Body of pancreas (tissue), 4 donors: ENCODE data around the gene ARHGEF25. TPM values are rescaled to one million over a fixed set of nuclear protein-coding genes. Genes with fewer than 3 reads are reported as not detected.
"Not testable (repeated sequence)": the region's sequence is repeated elsewhere in the genome, so short reads cannot be mapped to it uniquely, and the experiment has no call there.

Source experiments
- ATAC-seq: fragments of 150-250 bp; one replicate; pipeline ENCODE4 v1.9.1; 2016
- DNase-seq, 4 donors: peaks; one replicate each; pipeline ENCODE4 v3.0.0-alpha.2; 2019
- H3K27ac ChIP-seq, 4 donors: fragments of 200-600 bp; sonication (generic); 1 replicate in 3 of 4; 2 replicates in 1 of 4; pipeline versions ENCODE4 v1.5.1 to v1.6.1; 2016 to 2019; ENCODE audit warnings: mild to moderate bottlenecking in 1 of 4, mixed read lengths in 1 of 4, moderate library complexity in 1 of 4
- H3K27me3 ChIP-seq, 2 donors: fragments of 200-600 bp; sonication (generic); one replicate each; pipeline ENCODE4 v1.6.0; 2016; ENCODE audit warnings: mild to moderate bottlenecking in 1 of 2
- H3K36me3 ChIP-seq, 2 donors: fragments of 200-600 bp; sonication (generic); replicated peaks in 1 of 2; 2 replicates each; pipeline ENCODE4 v1.5.1; 2016; ENCODE audit warnings: low read depth in 2 of 2; ENCODE audit not compliant: insufficient read depth in 1 of 2
- H3K4me1 ChIP-seq: fragments of 200-600 bp; sonication (generic); one replicate; pipeline ENCODE4 v1.6.0; 2016
- H3K4me3 ChIP-seq, 2 donors: fragments of 200-600 bp; sonication (generic); 1 replicate in 1 of 2; 2 replicates in 1 of 2; pipeline ENCODE4 v1.5.1; 2016 to 2019
- H3K9me3 ChIP-seq, 3 donors: fragments of 200-600 bp; sonication (generic); 1 replicate in 2 of 3; 2 replicates in 1 of 3; pipeline ENCODE4 v1.5.1; 2016
- CTCF ChIP-seq, 7 experiments: fragments of 450-650 bp in 4 of 7; fragments of 200-600 bp in 3 of 7; sonication (generic) in 3 of 7; IDR thresholded peaks; one replicate each; pipeline ENCODE4 v1.5.1; 2016 to 2019; ENCODE audit warnings: antibody characterized with exemption in 7 of 7
- POLR2A ChIP-seq, 3 donors: fragments of 450-650 bp; IDR thresholded peaks; one replicate each; pipeline ENCODE4 v1.6.1; 2016; ENCODE audit warnings: antibody characterized with exemption in 3 of 3, mild to moderate bottlenecking in 2 of 3
- WGBS, 2 donors: methylation state at CpG; one replicate each; pipeline ENCODE4 v1.1.5; 2017; 5-methylcytosine and 5-hydroxymethylcytosine counted together
- intact Hi-C: fragments of 100-400 bp; cut with DNase I; formaldehyde crosslinking; loops from one replicate; pipeline ENCODE4 v1.15.1; 2023
- total RNA-seq, 2 donors: library from RNA; depleted of rRNA; stranded (reverse); fragments of >200 nt; gene quantifications; one replicate each; pipeline ENCODE4 v1.1.0, GENCODE V29; 2016

ARHGEF25 gene
- total RNA-seq, 2 donors from 2014 or later: 10.1 to 10.9 TPM

GRCh38 chr12:57569858-57570257, 41.4 kb upstream of the ARHGEF25 start:
- 82 to 84% methylated on average over 18 of the region's 18 CpGs for WGBS, 2 donors
- no peaks in the 10 kb centered on the region for H3K9me3 ChIP-seq
- no peak for ATAC-seq
- no peaks in the 10 kb centered on the region for H3K36me3 ChIP-seq
- intact Hi-C loops: no loop called here
- no peak overlapping the region for H3K4me3 ChIP-seq
- DNase-seq: no peak
- no peak overlapping the region for H3K27ac ChIP-seq
- H3K4me1 ChIP-seq: no peaks in the 10 kb centered on the region
- no peak for TF ChIP-seq POLR2A (IDR thresholded peaks at IDR 0.05)
- TF ChIP-seq CTCF (IDR thresholded peaks at IDR 0.05): no peak
- H3K27me3 ChIP-seq: no peaks in the 10 kb centered on the region

DNA sequence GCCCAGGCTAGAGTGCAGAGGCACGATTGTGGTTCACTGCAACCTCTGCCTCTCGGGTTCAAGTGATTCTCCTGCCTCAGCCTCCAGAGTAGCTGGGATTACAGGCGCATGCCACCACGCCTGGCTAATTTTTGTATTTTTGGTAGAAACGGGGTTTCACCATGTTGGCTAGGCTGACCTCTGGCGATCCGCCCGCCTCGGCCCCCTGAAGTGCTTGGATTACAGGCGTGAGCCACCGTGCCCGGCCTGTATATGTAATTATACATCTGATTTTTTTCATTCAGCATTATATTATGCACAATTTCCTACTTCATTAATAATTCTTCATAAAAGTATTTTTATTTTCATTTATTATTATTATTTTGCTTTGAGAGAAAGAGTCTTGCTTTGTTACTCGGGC, 40.8 kb upstream of the ARHGEF25 start:
- H3K4me3 ChIP-seq, H3K9me3 ChIP-seq, intact Hi-C loops, H3K27me3 ChIP-seq, H3K27ac ChIP-seq, H3K4me1 ChIP-seq, ATAC-seq, DNase-seq, H3K36me3 ChIP-seq: not testable (repeated sequence)
- WGBS, 2 donors: 78 to 84% methylated on average over 13 of the region's 13 CpGs

GRCh38 chr12:57571926-57572762, 39.1 kb upstream of the ARHGEF25 start:
- DNase-seq (no peak), ATAC-seq (no peak)
- TF ChIP-seq POLR2A (IDR thresholded peaks at IDR 0.05): no peak
- no peak for TF ChIP-seq CTCF (IDR thresholded peaks at IDR 0.05)
- H3K9me3 ChIP-seq: no peaks in the 10 kb centered on the region
- H3K27me3 ChIP-seq: no peaks in the 10 kb centered on the region
- 81 to 86% methylated on average over 11 to 12 of the region's 12 CpGs for WGBS, 2 donors
- intact Hi-C loops: no loop called here
- H3K4me3 ChIP-seq: no peak overlapping the region
- no peak overlapping the region for H3K27ac ChIP-seq
- H3K4me1 ChIP-seq: no peaks in the 10 kb centered on the region
- no peaks in the 10 kb centered on the region for H3K36me3 ChIP-seq

DNA sequence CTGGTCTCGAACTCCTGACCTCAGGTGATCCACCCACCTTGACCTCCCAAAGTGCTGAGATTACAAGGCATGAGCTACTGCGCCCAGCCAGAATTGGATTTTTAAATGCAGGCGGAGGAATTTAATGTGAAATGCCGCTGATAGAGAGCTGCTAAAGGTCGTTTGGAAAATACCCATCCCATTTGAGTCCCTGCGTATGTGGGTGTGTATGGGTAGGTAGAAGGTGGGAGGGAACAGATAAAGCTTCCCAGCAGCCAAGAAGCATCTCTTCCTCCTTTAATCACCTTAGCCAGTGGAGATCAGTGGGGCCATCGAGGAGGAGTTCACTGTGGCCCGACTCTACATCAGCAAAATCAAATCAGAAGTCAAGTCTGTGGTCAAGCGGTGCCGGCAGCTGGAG, 36.4 kb upstream of the ARHGEF25 start:
- no peaks in the 10 kb centered on the region for H3K4me1 ChIP-seq
- H3K27me3 ChIP-seq: no peaks in the 10 kb centered on the region
- 80 to 88% methylated on average over 10 of the region's 10 CpGs for WGBS, 2 donors
- H3K36me3 ChIP-seq: no peaks in the 10 kb centered on the region
- DNase-seq: no peak
- ATAC-seq: no peak
- H3K4me3 ChIP-seq: no peak overlapping the region
- intact Hi-C loops: no loop called here
- no peak overlapping the region for H3K27ac ChIP-seq
- no peaks in the 10 kb centered on the region for H3K9me3 ChIP-seq
- no peak for TF ChIP-seq CTCF (IDR thresholded peaks at IDR 0.05)

GRCh38 chr12:57575771-57576612, 35.2 kb upstream of the ARHGEF25 start:
- Histone ChIP-seq H3K36me3 (no peaks in the 10 kb centered on the region), H3K4me3 (no peak overlapping the region), H3K9me3 (no peaks in the 10 kb centered on the region), H3K27me3 (no peaks in the 10 kb centered on the region), H3K4me1 (no peaks in the 10 kb centered on the region), H3K27ac (no peak overlapping the region)
- TF ChIP-seq CTCF (IDR thresholded peaks at IDR 0.05): no peak
- TF ChIP-seq POLR2A (IDR thresholded peaks at IDR 0.05): no peak
- DNase-seq (no peak), ATAC-seq (no peak)
- WGBS, 2 donors: 66 to 76% methylated on average over 4 to 12 of the region's 12 CpGs
- intact Hi-C loops: no loop called here
